Measurements from ENCODE around the gene PLD1.

Gene PLD1

DNA sequence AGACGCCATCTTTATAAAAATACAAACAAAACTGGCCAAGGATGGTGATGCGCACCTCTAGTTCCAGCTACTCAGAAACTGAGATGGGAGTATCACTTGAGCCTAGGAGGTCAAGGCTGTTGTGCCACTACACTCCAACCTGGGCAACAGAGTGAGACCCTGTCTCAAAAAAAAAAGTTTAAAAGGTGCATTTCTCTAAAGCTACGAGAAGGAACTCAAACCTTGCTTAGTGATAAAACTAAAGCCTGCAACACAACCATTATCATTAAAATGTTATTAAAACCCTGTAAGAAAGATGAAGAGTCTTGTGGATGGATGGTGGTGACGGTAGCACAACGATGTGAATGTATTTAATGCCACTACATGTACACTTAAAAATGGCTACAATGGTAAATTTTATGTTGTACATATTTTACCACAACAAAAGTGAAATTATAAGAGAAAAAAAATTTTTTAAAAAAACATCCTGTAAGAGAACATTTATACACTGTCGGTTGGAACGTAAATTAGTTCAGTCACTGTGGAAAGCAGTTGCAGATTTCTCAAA, 3.1 kb downstream of the PLD1 start:
- Histone ChIP-seq H3K4me1 (ENCODE audit: control insufficient read depth in 1 of 2, insufficient read depth in 2 of 2, low read length in 2 of 2) (peaks cover 0 to 7% of the 10 kb centered on the region in 2 experiments), H2BK5ac (ENCODE audit: low read depth, low read length, poor library complexity) (no peak overlapping the region), H3K27me3 (ENCODE audit: insufficient read depth, low read length) (no peaks in the 10 kb centered on the region), H4K8ac (ENCODE audit: low read depth, low read length) (no peak overlapping the region), H3K18ac (ENCODE audit: low read length) (no peak overlapping the region), H3K23ac (ENCODE audit: low read length) (no peak overlapping the region), H3K4ac (ENCODE audit: low read depth, low read length) (no peak overlapping the region), H3K27ac (ENCODE audit: low read depth, low read length) (no peak overlapping the region), H3K4me2 (ENCODE audit: low read length) (no peak overlapping the region), H2BK12ac (ENCODE audit: low read length) (no peak overlapping the region), H3K9ac (ENCODE audit: low read length) (no peak overlapping the region), H2BK120ac (ENCODE audit: insufficient read depth, low read length, poor library complexity) (no peak overlapping the region), H2AK5ac (ENCODE audit: low read length) (no peak overlapping the region), H4K12ac (ENCODE audit: low read depth, low read length) (no peak overlapping the region), H4K91ac (ENCODE audit: low read depth, low read length) (no peak overlapping the region), H3K36me3 (ENCODE audit: control insufficient read depth in 1 of 2, insufficient read depth in 2 of 2, low read length in 2 of 2) (no peaks in the 10 kb centered on the region), H3K14ac (ENCODE audit: low read length) (no peak overlapping the region), H3K9me3 (ENCODE audit: insufficient read depth, low read depth, low read length) (no peaks in the 10 kb centered on the region), H3K79me2 (ENCODE audit: control insufficient read depth, insufficient read depth, low read length, poor library complexity) (no peaks in the 10 kb centered on the region), H3K79me1 (ENCODE audit: low read length) (no peaks in the 10 kb centered on the region), H3K4me3 (ENCODE audit: low read depth, low read length) (no peak overlapping the region), H2AFZ (ENCODE audit: insufficient read depth, low read length, poor library complexity) (no peak overlapping the region)
- DNase-seq = no peak
- WGBS (ENCODE audit: extremely low coverage, insufficient coverage, insufficient read length) = no CpG with 5 or more reads among the region's 7 CpGs

DNA sequence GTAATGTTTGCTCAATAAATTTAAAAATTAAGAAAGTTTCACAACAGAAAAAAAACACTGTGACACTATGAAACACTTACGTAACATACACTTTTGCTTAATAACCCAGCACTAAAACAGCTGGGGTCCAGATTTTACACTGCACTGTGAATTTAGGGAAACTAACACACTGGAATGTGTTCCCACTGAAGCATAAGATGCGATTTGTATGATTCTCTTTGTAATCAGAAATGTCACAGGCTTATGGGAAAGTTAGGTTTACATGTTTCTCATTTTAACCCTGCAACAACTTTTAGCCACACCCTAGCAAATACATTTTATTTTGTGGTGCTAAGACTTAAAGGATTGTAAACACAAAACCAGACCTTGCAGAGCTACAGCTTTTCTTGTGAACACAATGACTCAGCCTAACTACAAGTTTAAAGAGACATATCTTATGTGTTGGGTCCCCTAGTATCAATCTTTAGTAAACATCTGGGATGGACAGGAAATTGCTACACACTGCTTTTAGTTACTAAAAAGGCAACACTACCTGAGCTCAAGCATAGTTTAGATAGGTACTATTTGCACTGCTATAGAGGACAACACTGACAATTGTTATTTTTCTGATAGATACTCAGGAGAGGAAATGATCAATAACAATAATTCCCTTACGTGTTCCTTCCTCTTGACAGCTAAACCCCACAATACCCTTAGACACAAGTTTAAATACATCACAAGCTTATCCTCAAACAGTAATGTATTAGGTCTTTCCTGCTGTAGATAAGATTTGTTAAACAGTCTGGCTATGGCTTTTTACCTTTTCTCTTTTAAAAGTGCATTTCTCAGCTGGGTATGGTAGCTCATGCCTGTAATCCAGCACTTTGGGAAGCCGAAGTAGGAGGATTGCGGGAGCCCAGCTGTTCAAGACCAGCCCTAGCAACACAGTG, 3.8 kb downstream of the PLD1 start:
- H3K9ac ChIP-seq (ENCODE audit: low read length) = no peak overlapping the region
- no peak overlapping the region for H2AK5ac ChIP-seq (ENCODE audit: low read length)
- H3K79me2 ChIP-seq (ENCODE audit: control insufficient read depth, insufficient read depth, low read length, poor library complexity) = no peaks in the 10 kb centered on the region
- no peak overlapping the region for H2BK5ac ChIP-seq (ENCODE audit: low read depth, low read length, poor library complexity)
- no peak overlapping the region for H3K23ac ChIP-seq (ENCODE audit: low read length)
- H3K27ac ChIP-seq (ENCODE audit: low read depth, low read length) = no peak overlapping the region
- WGBS (ENCODE audit: extremely low coverage, insufficient coverage, insufficient read length) = no CpG with 5 or more reads among the region's 5 CpGs
- H3K36me3 ChIP-seq (ENCODE audit: control insufficient read depth in 1 of 2, insufficient read depth in 2 of 2, low read length in 2 of 2) = no peaks in the 10 kb centered on the region
- DNase-seq = no peak
- no peaks in the 10 kb centered on the region for H3K27me3 ChIP-seq (ENCODE audit: insufficient read depth, low read length)
- H4K12ac ChIP-seq (ENCODE audit: low read depth, low read length) = no peak overlapping the region
- no peak overlapping the region for H4K91ac ChIP-seq (ENCODE audit: low read depth, low read length)
- no peaks in the 10 kb centered on the region for H3K79me1 ChIP-seq (ENCODE audit: low read length)
- H3K4ac ChIP-seq (ENCODE audit: low read depth, low read length) = no peak overlapping the region
- no peaks in the 10 kb centered on the region for H3K9me3 ChIP-seq (ENCODE audit: insufficient read depth, low read depth, low read length)
- no peak overlapping the region for H3K4me2 ChIP-seq (ENCODE audit: low read length)
- H3K4me3 ChIP-seq (ENCODE audit: low read depth, low read length) = no peak overlapping the region
- H2BK12ac ChIP-seq (ENCODE audit: low read length) = no peak overlapping the region
- H2AFZ ChIP-seq (ENCODE audit: insufficient read depth, low read length, poor library complexity) = no peak overlapping the region
- no peak overlapping the region for H2BK120ac ChIP-seq (ENCODE audit: insufficient read depth, low read length, poor library complexity)
- no peak overlapping the region for H3K14ac ChIP-seq (ENCODE audit: low read length)
- no peak overlapping the region for H4K8ac ChIP-seq (ENCODE audit: low read depth, low read length)
- H3K18ac ChIP-seq (ENCODE audit: low read length) = no peak overlapping the region
- H3K4me1 ChIP-seq (ENCODE audit: control insufficient read depth in 1 of 2, insufficient read depth in 2 of 2, low read length in 2 of 2) = peaks cover 0 to 5% of the 10 kb centered on the region in 2 experiments

DNA sequence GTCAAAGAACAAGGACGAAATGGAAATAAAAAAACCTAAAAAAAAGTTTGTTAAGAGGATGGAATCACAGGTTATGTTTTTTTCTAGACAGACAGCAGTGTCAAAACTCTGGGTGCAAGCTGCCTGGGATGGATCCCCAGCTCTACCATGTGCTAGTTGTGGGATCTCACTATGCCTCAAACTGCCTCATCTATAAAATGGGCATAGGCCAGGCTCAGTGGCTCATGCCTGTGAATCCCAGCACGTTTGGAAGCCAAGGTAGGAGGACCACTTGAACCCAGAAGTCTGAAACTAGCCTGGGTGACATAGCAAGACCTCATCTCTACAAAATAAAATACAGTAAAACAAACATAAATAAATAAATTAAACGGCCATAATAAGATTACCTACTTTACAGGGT, 4.6 kb downstream of the PLD1 start:
- H3K27ac ChIP-seq (ENCODE audit: low read depth, low read length) = no peak overlapping the region
- no peak overlapping the region for H4K12ac ChIP-seq (ENCODE audit: low read depth, low read length)
- H3K18ac ChIP-seq (ENCODE audit: low read length) = no peak overlapping the region
- no peaks in the 10 kb centered on the region for H3K79me2 ChIP-seq (ENCODE audit: control insufficient read depth, insufficient read depth, low read length, poor library complexity)
- H3K4me2 ChIP-seq (ENCODE audit: low read length) = no peak overlapping the region
- H3K27me3 ChIP-seq (ENCODE audit: insufficient read depth, low read length) = no peaks in the 10 kb centered on the region
- no peak overlapping the region for H2BK120ac ChIP-seq (ENCODE audit: insufficient read depth, low read length, poor library complexity)
- H3K9ac ChIP-seq (ENCODE audit: low read length) = no peak overlapping the region
- H3K9me3 ChIP-seq (ENCODE audit: insufficient read depth, low read depth, low read length) = no peaks in the 10 kb centered on the region
- H2AK5ac ChIP-seq (ENCODE audit: low read length) = no peak overlapping the region
- no peak overlapping the region for H2AFZ ChIP-seq (ENCODE audit: insufficient read depth, low read length, poor library complexity)
- no peak overlapping the region for H4K8ac ChIP-seq (ENCODE audit: low read depth, low read length)
- WGBS (ENCODE audit: extremely low coverage, insufficient coverage, insufficient read length) = no CpG with 5 or more reads among the region's 3 CpGs
- H2BK5ac ChIP-seq (ENCODE audit: low read depth, low read length, poor library complexity) = no peak overlapping the region
- peaks cover 0 to 5% of the 10 kb centered on the region in 2 experiments for H3K4me1 ChIP-seq (ENCODE audit: control insufficient read depth in 1 of 2, insufficient read depth in 2 of 2, low read length in 2 of 2)
- no peak overlapping the region for H3K4ac ChIP-seq (ENCODE audit: low read depth, low read length)
- no peak overlapping the region for H4K91ac ChIP-seq (ENCODE audit: low read depth, low read length)
- no peak overlapping the region for H2BK12ac ChIP-seq (ENCODE audit: low read length)
- no peaks in the 10 kb centered on the region for H3K36me3 ChIP-seq (ENCODE audit: control insufficient read depth in 1 of 2, insufficient read depth in 2 of 2, low read length in 2 of 2)
- no peaks in the 10 kb centered on the region for H3K79me1 ChIP-seq (ENCODE audit: low read length)
- H3K14ac ChIP-seq (ENCODE audit: low read length) = no peak overlapping the region
- DNase-seq = no peak
- H3K23ac ChIP-seq (ENCODE audit: low read length) = no peak overlapping the region
- H3K4me3 ChIP-seq (ENCODE audit: low read depth, low read length) = no peak overlapping the region

DNA sequence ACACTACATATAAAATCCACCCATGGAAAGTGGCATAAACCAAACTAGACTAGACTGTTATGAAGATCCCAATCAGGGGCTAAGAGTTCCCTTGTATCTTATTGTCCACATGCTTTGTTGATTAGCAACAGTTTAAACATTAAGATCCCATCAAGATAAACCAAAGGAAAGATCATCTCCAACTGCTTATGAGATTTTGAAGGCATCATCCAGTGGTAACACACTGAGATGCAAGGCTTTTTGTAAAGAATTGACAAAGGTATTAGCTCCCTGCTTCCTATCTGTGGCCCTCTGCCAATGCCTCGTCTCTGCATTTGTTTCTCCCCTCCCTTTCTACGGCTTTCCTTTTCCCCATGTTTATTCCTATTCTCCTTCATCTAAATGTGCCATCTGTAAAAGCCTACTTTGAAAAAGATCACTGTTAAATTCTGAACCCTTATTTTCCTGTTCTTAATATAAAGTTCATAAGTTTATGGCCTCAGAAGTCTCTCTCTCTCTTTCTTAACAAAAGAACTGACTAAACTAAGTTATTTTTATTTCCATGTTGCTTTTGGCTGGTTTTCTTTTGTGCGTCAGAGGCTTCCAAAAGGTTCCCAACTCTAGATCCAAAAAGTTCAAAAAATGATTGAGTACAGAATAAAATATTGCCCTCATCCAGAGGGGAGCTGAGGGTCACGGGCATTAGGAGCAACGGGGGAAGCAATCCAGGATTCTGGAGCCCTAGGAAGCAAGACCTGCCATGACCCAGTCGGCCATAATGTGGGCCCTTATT, 5.5 kb downstream of the PLD1 start:
- H4K8ac ChIP-seq (ENCODE audit: low read depth, low read length) = no peak overlapping the region
- DNase-seq = no peak
- no peak overlapping the region for H3K4me2 ChIP-seq (ENCODE audit: low read length)
- H2AFZ ChIP-seq (ENCODE audit: insufficient read depth, low read length, poor library complexity) = no peak overlapping the region
- H3K4me3 ChIP-seq (ENCODE audit: low read depth, low read length) = no peak overlapping the region
- no peak overlapping the region for H2BK5ac ChIP-seq (ENCODE audit: low read depth, low read length, poor library complexity)
- H3K9ac ChIP-seq (ENCODE audit: low read length) = no peak overlapping the region
- H2AK5ac ChIP-seq (ENCODE audit: low read length) = no peak overlapping the region
- no peaks in the 10 kb centered on the region for H3K9me3 ChIP-seq (ENCODE audit: insufficient read depth, low read depth, low read length)
- no peaks in the 10 kb centered on the region for H3K79me1 ChIP-seq (ENCODE audit: low read length)
- no peak overlapping the region for H3K14ac ChIP-seq (ENCODE audit: low read length)
- H3K4ac ChIP-seq (ENCODE audit: low read depth, low read length) = no peak overlapping the region
- no peak overlapping the region for H2BK120ac ChIP-seq (ENCODE audit: insufficient read depth, low read length, poor library complexity)
- H3K4me1 ChIP-seq (ENCODE audit: control insufficient read depth in 1 of 2, insufficient read depth in 2 of 2, low read length in 2 of 2) = peaks cover 0 to 4% of the 10 kb centered on the region in 2 experiments
- H3K36me3 ChIP-seq (ENCODE audit: control insufficient read depth in 1 of 2, insufficient read depth in 2 of 2, low read length in 2 of 2) = no peaks in the 10 kb centered on the region
- H4K12ac ChIP-seq (ENCODE audit: low read depth, low read length) = no peak overlapping the region
- no peaks in the 10 kb centered on the region for H3K79me2 ChIP-seq (ENCODE audit: control insufficient read depth, insufficient read depth, low read length, poor library complexity)
- no peak overlapping the region for H3K18ac ChIP-seq (ENCODE audit: low read length)
- H4K91ac ChIP-seq (ENCODE audit: low read depth, low read length) = no peak overlapping the region
- H2BK12ac ChIP-seq (ENCODE audit: low read length) = no peak overlapping the region
- no CpG with 5 or more reads among the region's 6 CpGs for WGBS (ENCODE audit: extremely low coverage, insufficient coverage, insufficient read length)
- H3K27ac ChIP-seq (ENCODE audit: low read depth, low read length) = no peak overlapping the region
- H3K23ac ChIP-seq (ENCODE audit: low read length) = no peak overlapping the region
- H3K27me3 ChIP-seq (ENCODE audit: insufficient read depth, low read length) = no peaks in the 10 kb centered on the region
